GM19452 (cell line): Measurements from ENCODE around the gene PHF12.
"Not testable (repeated sequence)": the region's sequence is repeated elsewhere in the genome, so short reads cannot be mapped to it uniquely, and the experiment has no call there.

Experiments
- ATAC-seq: cut with Tn5 transposase; IDR thresholded peaks from one replicate; pipeline ENCODE4 v1.9.1; 2021; ENCODE audit not compliant: unreplicated experiment

PHF12 gene

DNA sequence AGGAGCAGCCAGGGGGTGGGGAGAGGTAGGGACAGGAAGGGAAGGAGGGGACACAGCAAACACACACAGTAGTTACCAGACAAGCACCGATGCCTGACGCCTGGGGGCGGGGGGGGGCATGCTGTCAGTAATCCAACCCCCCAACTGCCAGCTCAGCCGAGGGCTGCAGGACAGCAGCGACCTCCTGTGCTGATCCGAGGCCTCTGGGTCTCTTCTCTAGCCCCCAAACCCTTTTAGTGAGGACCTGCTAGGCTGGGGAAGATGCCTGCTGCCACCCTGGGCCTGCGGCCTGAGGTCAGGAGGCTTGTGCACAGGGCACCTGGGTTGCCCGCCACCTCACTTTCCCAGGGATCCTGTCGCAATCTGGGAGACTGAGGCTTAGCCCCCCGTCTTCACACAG is 65.4 kb downstream of the PHF12 start:
- no peak for ATAC-seq

- no peak for ATAC-seq
These were observed 66.0 kb downstream of the PHF12 start for GRCh38 chr17:28885363-28885762.

GRCh38 chr17:28883967-28884702 is 67.2 kb downstream of the PHF12 start:
- ATAC-seq: no peak

DNA sequence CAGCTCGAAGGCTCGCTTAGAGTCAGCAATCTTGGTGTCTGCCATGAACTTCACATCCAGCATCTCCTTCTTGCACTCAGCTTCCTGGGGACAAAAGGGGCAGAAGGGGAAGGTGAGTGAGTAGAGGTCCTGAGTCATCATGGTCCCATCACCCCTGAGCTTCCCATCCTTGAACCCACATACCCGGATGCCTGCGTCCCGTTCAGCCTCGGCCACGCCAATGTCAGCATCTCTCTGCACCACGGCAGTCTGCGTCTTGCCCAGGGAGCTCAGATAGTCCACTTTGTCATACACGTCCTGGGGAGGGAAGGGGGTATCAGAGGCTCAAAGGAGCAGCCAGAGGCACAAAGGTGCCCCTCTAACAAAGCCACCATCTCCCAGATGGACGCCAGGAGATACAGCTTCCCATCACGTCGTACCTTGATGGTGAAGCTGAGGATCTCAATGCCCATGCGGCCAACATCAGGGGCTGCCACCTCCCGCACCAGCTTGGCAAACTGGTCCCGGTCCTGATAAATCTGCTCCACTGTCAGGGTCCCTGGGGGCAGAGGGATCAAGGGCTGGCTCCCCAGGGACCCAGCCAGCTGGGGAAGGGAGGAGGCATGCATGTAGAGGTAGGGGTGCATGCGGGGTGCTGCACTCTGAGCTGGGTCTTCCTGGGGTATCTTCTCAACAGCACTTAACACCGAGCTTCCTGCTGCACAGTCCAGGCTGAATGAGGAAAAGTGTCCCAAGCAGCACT is 69.0 kb downstream of the PHF12 start:
- ATAC-seq: no peak

DNA sequence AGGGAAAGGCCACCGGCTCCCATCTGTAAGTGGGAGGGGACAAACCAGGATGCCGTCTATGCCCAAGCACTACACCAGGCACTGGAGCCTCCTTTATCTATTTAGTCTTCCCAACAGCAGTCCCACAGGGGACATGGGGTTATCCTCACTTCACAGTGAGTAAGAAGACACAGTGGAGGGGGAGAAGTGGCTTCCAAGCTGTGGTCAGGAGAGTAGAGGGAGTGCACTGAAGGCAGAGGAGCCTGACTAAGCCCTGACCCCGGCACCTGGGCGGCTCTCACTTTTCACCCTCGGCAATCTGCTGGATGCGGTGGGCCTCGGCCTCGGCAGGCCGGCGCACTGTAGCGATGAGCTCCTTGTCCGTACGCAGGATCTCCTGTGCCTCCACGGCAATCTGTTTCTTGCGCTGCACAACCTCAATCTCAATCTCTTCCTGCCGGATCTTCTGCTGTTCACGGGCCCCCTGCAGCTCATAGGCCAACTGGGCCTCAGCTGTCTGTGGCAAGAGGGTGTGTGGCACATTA is 69.7 kb downstream of the PHF12 start:
- no peak for ATAC-seq

- no peak for ATAC-seq
These were observed 70.8 kb downstream of the PHF12 start for GRCh38 chr17:28880572-28880945.

GRCh38 chr17:28879886-28880571 is 71.3 kb downstream of the PHF12 start:
- ATAC-seq: no peak

- ATAC-seq: no peak
These were observed 72.3 kb downstream of the PHF12 start for GRCh38 chr17:28878981-28879380.

GRCh38 chr17:28878158-28878910 is 73.0 kb downstream of the PHF12 start:
- no peak for ATAC-seq

DNA sequence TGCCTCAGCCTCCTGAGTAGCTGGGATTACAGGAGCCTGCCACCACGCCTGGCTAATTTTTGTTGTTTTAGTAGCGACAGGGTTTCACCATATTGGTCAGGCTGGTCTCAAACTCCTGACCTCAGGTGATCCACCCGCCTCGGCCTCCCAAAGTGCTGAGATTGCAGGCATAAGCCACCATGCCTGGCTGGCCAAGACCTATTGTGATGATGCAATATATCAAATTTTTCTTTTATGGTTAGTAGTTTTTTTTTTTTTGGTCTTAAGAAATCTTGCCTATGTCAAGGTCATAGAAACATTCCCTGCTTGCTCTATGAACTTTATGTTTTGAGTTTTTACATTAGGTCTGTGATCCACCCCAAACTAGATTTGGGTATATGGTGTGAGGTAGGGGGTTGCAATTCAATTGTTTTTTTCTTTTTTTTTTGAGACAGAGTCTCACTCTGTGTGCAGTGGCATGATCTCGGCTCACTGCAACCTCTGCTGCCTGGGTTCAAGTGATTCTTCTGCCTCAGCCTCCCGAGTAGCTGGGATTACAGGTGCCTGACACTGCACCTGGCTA is 74.1 kb downstream of the PHF12 start:
- not testable (repeated sequence) for ATAC-seq

GRCh38 chr17:28875848-28876550 is 75.3 kb downstream of the PHF12 start:
- no peak for ATAC-seq

DNA sequence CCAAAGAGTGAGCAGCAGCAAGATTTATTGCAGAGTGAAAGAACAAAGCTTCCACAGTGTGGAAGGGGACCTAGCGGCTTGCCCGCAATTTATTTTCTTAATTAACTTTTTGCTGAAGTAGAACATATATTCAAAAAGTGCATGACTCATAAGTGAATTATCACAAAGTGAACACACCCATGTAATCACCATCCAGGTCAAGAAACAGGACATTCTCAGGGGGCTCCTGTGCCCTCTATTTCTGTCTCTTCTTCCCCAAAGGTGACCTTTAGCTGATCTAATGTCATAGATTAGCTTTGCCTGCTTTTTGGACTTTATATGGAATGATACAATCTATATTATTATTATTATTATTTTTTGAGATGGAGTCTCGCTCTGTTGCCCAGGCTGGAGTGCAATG is 76.6 kb downstream of the PHF12 start:
- no peak for ATAC-seq

- no peak for ATAC-seq
These were observed 77.5 kb downstream of the PHF12 start for GRCh38 chr17:28873839-28874238.

GRCh38 chr17:28871056-28871579 is 80.2 kb downstream of the PHF12 start:
- ATAC-seq: peak; percentile 94

DNA sequence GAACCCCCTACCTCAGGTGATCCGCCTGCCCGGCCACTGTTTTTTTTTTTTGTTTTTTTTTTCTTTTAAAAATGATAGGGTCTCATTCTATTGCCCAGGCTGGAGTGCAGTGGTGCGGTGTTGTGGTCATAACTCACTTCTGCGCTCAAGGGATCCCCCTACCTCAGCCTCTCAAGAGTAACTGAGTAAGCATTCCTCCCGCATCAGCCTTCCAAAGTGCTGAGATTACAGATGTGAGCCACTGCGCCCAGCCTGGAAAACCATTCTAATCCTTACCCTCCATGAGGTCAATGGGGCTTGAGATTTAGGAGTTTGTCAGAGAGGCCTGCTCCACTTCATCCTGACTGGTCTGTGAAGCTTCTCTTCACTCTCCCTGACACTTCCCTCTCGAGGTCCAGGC is 84.0 kb downstream of the PHF12 start:
- no peak for ATAC-seq

DNA sequence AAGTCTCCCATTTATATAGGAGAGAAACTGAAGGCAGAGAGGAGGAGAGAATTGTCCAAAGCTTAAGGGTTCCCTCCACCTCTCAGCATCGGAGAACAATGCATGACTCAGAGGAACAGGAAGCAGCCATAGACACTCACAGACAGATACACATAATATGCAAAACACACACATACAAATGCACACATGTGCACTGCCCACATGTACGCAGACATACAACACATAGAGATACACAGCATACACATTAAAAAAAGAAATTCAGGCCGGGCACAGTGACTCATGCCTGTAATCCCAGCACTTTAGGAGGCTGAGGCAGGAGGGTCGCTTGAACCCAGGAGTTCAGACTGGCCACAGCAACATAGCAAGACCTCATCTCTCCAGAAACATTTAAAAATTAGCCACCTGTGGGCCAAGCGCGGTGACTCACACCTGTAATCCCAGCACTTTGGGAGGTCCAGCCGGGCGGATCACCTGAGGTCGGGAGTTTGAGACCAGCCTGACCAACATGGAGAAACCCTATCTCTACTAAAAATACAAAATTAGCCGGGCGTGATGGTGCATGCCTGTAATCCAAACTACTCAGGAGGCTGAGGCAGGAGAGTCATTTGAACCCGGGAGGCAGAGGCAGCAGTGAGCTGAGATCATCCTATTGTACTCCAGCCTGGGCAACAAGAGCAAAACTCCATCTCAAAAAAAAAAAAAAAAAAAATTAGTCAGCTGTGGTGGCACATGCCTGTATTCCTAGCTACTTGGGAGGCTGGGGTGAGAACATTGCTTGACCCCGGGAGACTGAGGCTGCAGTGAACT is 85.2 kb downstream of the PHF12 start:
- no peak for ATAC-seq

DNA sequence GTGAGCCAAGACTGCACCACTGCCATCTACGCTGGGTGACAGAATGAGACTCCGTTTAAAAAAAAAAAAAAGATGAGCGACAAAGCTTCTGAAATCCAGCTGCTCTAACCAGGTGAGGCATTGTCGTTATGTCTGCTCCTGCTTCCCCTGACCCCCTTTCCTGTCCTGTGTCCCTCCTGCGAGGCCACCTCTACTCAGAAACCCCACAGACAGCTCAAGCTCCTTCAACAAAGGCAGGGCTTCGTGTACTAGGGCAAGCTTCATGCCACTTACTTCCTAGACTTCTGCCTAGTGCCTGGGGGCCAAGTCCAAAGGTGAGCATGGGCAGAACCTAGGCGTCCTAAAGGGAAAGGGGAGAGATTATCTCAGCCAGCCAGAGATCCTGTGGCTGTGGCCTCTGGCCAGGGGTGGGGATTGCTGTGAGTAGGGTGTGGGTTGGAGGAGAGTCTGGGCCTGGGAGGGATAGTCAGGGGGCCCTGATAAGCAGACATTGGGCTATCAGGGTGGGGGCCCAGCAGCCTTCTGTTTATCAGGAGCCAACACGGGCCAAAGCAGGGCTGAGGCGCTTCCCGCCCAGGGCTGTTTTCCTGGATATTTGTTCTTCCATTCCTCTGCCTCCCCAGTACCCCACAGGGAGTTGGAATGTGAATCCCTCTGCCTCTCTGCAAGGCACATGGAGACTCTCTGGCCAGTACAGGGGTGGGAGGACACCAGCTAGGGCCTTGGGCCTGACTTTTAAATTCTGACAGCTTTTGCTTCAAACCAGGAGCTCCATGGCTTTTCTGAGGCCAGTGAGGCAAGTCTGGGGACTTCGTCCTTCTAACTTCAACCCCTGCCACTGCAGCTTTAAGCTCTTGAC is 86.1 kb downstream of the PHF12 start:
- no peak for ATAC-seq

GRCh38 chr17:28863953-28864352 is 87.4 kb downstream of the PHF12 start:
- ATAC-seq: no peak
